HEK293T (cell line): ENCODE data around the gene KCNQ1.

Experiments
- ARNT ChIP-seq: fragments of 450-650 bp; IDR thresholded peaks from 2 replicates; pipeline ENCODE4 v1.6.1; 2017; ENCODE audit warnings: mild to moderate bottlenecking
- CTBP1 ChIP-seq: fragments of 450-650 bp; IDR thresholded peaks from 2 replicates; pipeline ENCODE4 v1.6.1; 2016; ENCODE audit warnings: borderline replicate concordance
- ELF4 ChIP-seq: fragments of 450-650 bp; IDR thresholded peaks from 2 replicates; pipeline ENCODE4 v1.6.1; 2017; ENCODE audit warnings: antibody characterized with exemption
- FOXK2 ChIP-seq: fragments of 450-650 bp; IDR thresholded peaks from 2 replicates; pipeline ENCODE4 v1.6.1; 2016; ENCODE audit warnings: mild to moderate bottlenecking
- FOXM1 ChIP-seq: fragments of 450-650 bp; IDR thresholded peaks from 2 replicates; pipeline ENCODE4 v1.6.1; 2017; ENCODE audit warnings: mild to moderate bottlenecking, borderline replicate concordance
- PKNOX1 ChIP-seq: fragments of 450-650 bp; IDR thresholded peaks from 2 replicates; pipeline ENCODE4 v1.6.1; 2016
- SP1 ChIP-seq: fragments of 450-650 bp; IDR thresholded peaks from 2 replicates; pipeline ENCODE4 v1.6.1; 2017

GRCh38 chr11:2580061-2580421 lies 135.2 kb downstream of the KCNQ1 start:
- TF ChIP-seq ELF4 (no peak), ARNT (no peak), SP1 (no peak), PKNOX1 (no peak), CTBP1 (no peak), FOXM1 (no peak), FOXK2 (no peak)
